Kidney capillary endothelial cell (primary cell): ENCODE results near the gene CDHR3.
"Not testable (repeated sequence)": the region's sequence is repeated elsewhere in the genome, so short reads cannot be mapped to it uniquely, and the experiment has no call there.

ENCODE experiments used
- DNase-seq: peaks from one replicate; pipeline ENCODE4 v3.0.0-alpha.2; 2018; ENCODE audit warnings: low spot score

Gene CDHR3

GRCh38 chr7:105958012-105958411, 5.1 kb upstream of the CDHR3 start:
- DNase-seq: no peak

GRCh38 chr7:105962353-105962752, 711 bp upstream of the CDHR3 start:
- no peak for DNase-seq

GRCh38 chr7:105971845-105972244, 8.8 kb downstream of the CDHR3 start:
- DNase-seq: no peak

GRCh38 chr7:105972276-105972675, 9.2 kb downstream of the CDHR3 start:
- no peak for DNase-seq

GRCh38 chr7:105974471-105974870, 11.4 kb downstream of the CDHR3 start:
- DNase-seq: no peak

GRCh38 chr7:105975770-105976417, 12.8 kb downstream of the CDHR3 start:
- peak; percentile 35 for DNase-seq

GRCh38 chr7:105976868-105977267, 13.8 kb downstream of the CDHR3 start:
- no peak for DNase-seq

GRCh38 chr7:105978035-105978434, 15.0 kb downstream of the CDHR3 start:
- DNase-seq: no peak

GRCh38 chr7:105978974-105979373, 15.9 kb downstream of the CDHR3 start:
- no peak for DNase-seq

- no peak for DNase-seq
These were observed 16.3 kb downstream of the CDHR3 start for GRCh38 chr7:105979405-105979804.

- peak; percentile 19 for DNase-seq
These were observed 17.8 kb downstream of the CDHR3 start for GRCh38 chr7:105980645-105981396.

- no peak for DNase-seq
These were observed 19.3 kb downstream of the CDHR3 start for GRCh38 chr7:105982388-105982787.

- DNase-seq: not testable (repeated sequence)
These were observed 21.7 kb downstream of the CDHR3 start for GRCh38 chr7:105984808-105985207.

- DNase-seq: no peak
These were observed 22.2 kb downstream of the CDHR3 start for GRCh38 chr7:105985229-105985628.

- no peak for DNase-seq
These were observed 22.7 kb downstream of the CDHR3 start for GRCh38 chr7:105985672-105986215.

- no peak for DNase-seq
These were observed 24.0 kb downstream of the CDHR3 start for GRCh38 chr7:105987046-105987445.

- DNase-seq: no peak
These were observed 25.2 kb downstream of the CDHR3 start for GRCh38 chr7:105988276-105988675.

GRCh38 chr7:105989191-105989590, 26.1 kb downstream of the CDHR3 start:
- no peak for DNase-seq

GRCh38 chr7:105989686-105990085, 26.6 kb downstream of the CDHR3 start:
- DNase-seq: no peak

GRCh38 chr7:105990141-105990540, 27.1 kb downstream of the CDHR3 start:
- DNase-seq: no peak

- no peak for DNase-seq
These were observed 27.8 kb downstream of the CDHR3 start for GRCh38 chr7:105990727-105991453.

- no peak for DNase-seq
These were observed 29.8 kb downstream of the CDHR3 start for GRCh38 chr7:105992905-105993304.
